Astrocyte (in vitro differentiated cells and primary cell): Measurements from ENCODE around the gene SREBF2. TPM values are rescaled to one million over a fixed set of nuclear protein-coding genes. Genes with fewer than 3 reads are reported as not detected.

ENCODE experiments used
- DNase-seq: peaks from one replicate; pipeline ENCODE4 v3.0.0-alpha.2; 2010; ENCODE audit warnings: low read depth
- FAIRE-seq: peaks from 2 replicates; lab custom pipeline; 2011; peaks lifted over from hg19 to GRCh38; lab: Jason Lieb, UNC
- H2AFZ ChIP-seq: 2 replicates; pipeline ENCODE4 v1.6.0; 2012; ENCODE audit warnings: low read depth, low read length, inconsistent platforms
- H3K27ac ChIP-seq: 2 replicates; pipeline ENCODE4 v1.5.1; 2011; ENCODE audit warnings: low read depth, low read length, inconsistent platforms
- H3K27me3 ChIP-seq: 2 replicates; pipeline ENCODE4 v1.6.0; 2011; ENCODE audit warnings: low read length, inconsistent platforms; ENCODE audit not compliant: insufficient read depth
- H3K36me3 ChIP-seq: 2 replicates; pipeline ENCODE4 v1.5.1; 2011; ENCODE audit warnings: low read length, inconsistent platforms; ENCODE audit not compliant: insufficient read depth
- H3K4me1 ChIP-seq: 2 replicates; pipeline ENCODE4 v1.5.1; 2011; ENCODE audit warnings: low read length, inconsistent platforms; ENCODE audit not compliant: insufficient read depth
- H3K4me2 ChIP-seq: 2 replicates; pipeline ENCODE4 v1.6.0; 2012; ENCODE audit warnings: low read length, inconsistent platforms
- H3K4me3 ChIP-seq: 2 replicates; pipeline ENCODE4 v1.5.1; 2011; ENCODE audit warnings: low read depth, mild to moderate bottlenecking, low read length, inconsistent platforms; ENCODE audit not compliant: insufficient read depth
- H3K79me2 ChIP-seq: 2 replicates; pipeline ENCODE4 v1.6.0; 2012; ENCODE audit warnings: mild to moderate bottlenecking, low read length, inconsistent platforms; ENCODE audit not compliant: insufficient read depth
- H3K9ac ChIP-seq: 2 replicates; pipeline ENCODE4 v1.6.0; 2012; ENCODE audit warnings: mild to moderate bottlenecking, low read length, inconsistent platforms
- H3K9me3 ChIP-seq: 2 replicates; pipeline ENCODE4 v1.5.1; 2012; ENCODE audit warnings: low read depth, mild to moderate bottlenecking, low read length, inconsistent platforms; ENCODE audit not compliant: insufficient read depth
- H4K20me1 ChIP-seq: 2 replicates; pipeline ENCODE4 v1.6.0; 2012; ENCODE audit warnings: low read length, inconsistent platforms; ENCODE audit not compliant: insufficient read depth
- H3K27ac Mint-ChIP-seq: one replicate; pipeline ENCODE4 v1.8.0; 2021; ENCODE audit warnings: mild to moderate bottlenecking, mixed read lengths; ENCODE audit not compliant: unreplicated experiment
- H3K27me3 Mint-ChIP-seq: one replicate; pipeline ENCODE4 v1.8.0; 2021; ENCODE audit warnings: low read depth, mixed read lengths; ENCODE audit not compliant: unreplicated experiment
- H3K36me3 Mint-ChIP-seq: one replicate; pipeline ENCODE4 v1.8.0; 2021; ENCODE audit warnings: low read depth, mixed read lengths; ENCODE audit not compliant: unreplicated experiment
- H3K4me1 Mint-ChIP-seq: one replicate; pipeline ENCODE4 v1.8.0; 2021; ENCODE audit warnings: low read depth, mixed read lengths; ENCODE audit not compliant: unreplicated experiment
- H3K4me3 Mint-ChIP-seq: one replicate; pipeline ENCODE4 v1.8.0; 2021; ENCODE audit warnings: mild to moderate bottlenecking, moderate library complexity, mixed read lengths; ENCODE audit not compliant: unreplicated experiment
- H3K9me3 Mint-ChIP-seq: one replicate; pipeline ENCODE4 v1.8.0; 2021; ENCODE audit warnings: mild to moderate bottlenecking, mixed read lengths; ENCODE audit not compliant: unreplicated experiment
- CTCF ChIP-seq: IDR thresholded peaks from 2 replicates; pipeline ENCODE4 v1.5.1; 2011; ENCODE audit warnings: low read depth, mild to moderate bottlenecking, inconsistent platforms, low read length, moderate library complexity; ENCODE audit not compliant: insufficient read depth
- EZH2 ChIP-seq: IDR thresholded peaks from 2 replicates; pipeline ENCODE4 v1.6.1; 2012; ENCODE audit warnings: mild to moderate bottlenecking, low read length, inconsistent platforms; ENCODE audit not compliant: insufficient read depth
- total RNA-seq: library from RNA; stranded (reverse); gene quantifications from 2 replicates; pipeline ENCODE4 v1.2.1, GENCODE V29; 2021

SREBF2 gene
- total RNA-seq, 1 donor from 2014 or later: 83.9 TPM

- DNase-seq (no peak), FAIRE-seq (no peak)
- no peak overlapping the region for H3K4me3 ChIP-seq
- peaks cover 51% of the 10 kb centered on the region for H4K20me1 ChIP-seq
- no peak for TF ChIP-seq CTCF
- TF ChIP-seq EZH2: no peak
- H3K27ac ChIP-seq: no peak overlapping the region
- H3K4me2 ChIP-seq: no peak overlapping the region
- H3K9ac ChIP-seq: no peak overlapping the region
- peaks cover 52% of the 10 kb centered on the region for H3K36me3 ChIP-seq
- Mint-ChIP-seq H3K27ac (no peak overlapping the region), H3K36me3 (peaks cover 43% of the 10 kb centered on the region), H3K4me1 (peaks cover 2% of the 10 kb centered on the region), H3K9me3 (no peaks in the 10 kb centered on the region), H3K4me3 (no peak overlapping the region), H3K27me3 (no peaks in the 10 kb centered on the region)
- no peaks in the 10 kb centered on the region for H3K27me3 ChIP-seq
- no peaks in the 10 kb centered on the region for H3K9me3 ChIP-seq
- no peaks in the 10 kb centered on the region for H3K79me2 ChIP-seq
- no peak overlapping the region for H2AFZ ChIP-seq
- H3K4me1 ChIP-seq: peaks cover 5% of the 10 kb centered on the region
These were observed 47.7 kb downstream of the SREBF2 start for GRCh38 chr22:41880653-41881052.

- peaks cover 39% of the 10 kb centered on the region for H4K20me1 ChIP-seq
- no peak overlapping the region for H3K9ac ChIP-seq
- H3K27ac Mint-ChIP-seq: no peak overlapping the region
- no peaks in the 10 kb centered on the region for H3K9me3 Mint-ChIP-seq
- H3K27ac ChIP-seq: no peak overlapping the region
- no peaks in the 10 kb centered on the region for H3K79me2 ChIP-seq
- H3K27me3 Mint-ChIP-seq: no peaks in the 10 kb centered on the region
- no peaks in the 10 kb centered on the region for H3K27me3 ChIP-seq
- no peaks in the 10 kb centered on the region for H3K4me1 ChIP-seq
- H3K4me3 Mint-ChIP-seq: no peak overlapping the region
- H3K36me3 Mint-ChIP-seq: peaks cover 48% of the 10 kb centered on the region
- DNase-seq (no peak), FAIRE-seq (no peak)
- peaks cover 62% of the 10 kb centered on the region for H3K36me3 ChIP-seq
- no peak overlapping the region for H3K4me3 ChIP-seq
- TF ChIP-seq CTCF (no peak), EZH2 (no peak)
- H3K4me1 Mint-ChIP-seq: no peaks in the 10 kb centered on the region
- H3K9me3 ChIP-seq: no peaks in the 10 kb centered on the region
- H3K4me2 ChIP-seq: no peak overlapping the region
- no peak overlapping the region for H2AFZ ChIP-seq
These were observed 50.5 kb downstream of the SREBF2 start for GRCh38 chr22:41883400-41883799.

- TF ChIP-seq CTCF: no peak
- TF ChIP-seq EZH2: no peak
- FAIRE-seq (no peak), DNase-seq (no peak)
- Mint-ChIP-seq H3K36me3 (peaks cover 38% of the 10 kb centered on the region), H3K4me1 (no peaks in the 10 kb centered on the region), H3K4me3 (no peak overlapping the region), H3K27me3 (no peaks in the 10 kb centered on the region), H3K27ac (no peak overlapping the region), H3K9me3 (no peaks in the 10 kb centered on the region)
- no peaks in the 10 kb centered on the region for H3K4me1 ChIP-seq
- H3K36me3 ChIP-seq: peaks cover 60% of the 10 kb centered on the region
- no peak overlapping the region for H3K4me2 ChIP-seq
- no peak overlapping the region for H3K9ac ChIP-seq
- no peaks in the 10 kb centered on the region for H3K27me3 ChIP-seq
- no peaks in the 10 kb centered on the region for H3K79me2 ChIP-seq
- H3K4me3 ChIP-seq: no peak overlapping the region
- no peak overlapping the region for H2AFZ ChIP-seq
- no peaks in the 10 kb centered on the region for H3K9me3 ChIP-seq
- peaks cover 37% of the 10 kb centered on the region for H4K20me1 ChIP-seq
- no peak overlapping the region for H3K27ac ChIP-seq
These were observed 52.2 kb downstream of the SREBF2 start for GRCh38 chr22:41885116-41885515.
